Measurements from ENCODE around the gene SLC10A2.

- no peak for TF ChIP-seq POLR2A (IDR thresholded peaks at IDR 0.05; ENCODE audit: low read length)
- TF ChIP-seq GATA1 (IDR thresholded peaks at IDR 0.05; ENCODE audit: low read depth, low read length) = no peak
Observed at GRCh38 chr13:103044056-103044455, 22.2 kb downstream of the SLC10A2 start.

All from erythroblast (primary cell).